Cerebellar nuclear complex (tissue), 1 donor: ENCODE results near the gene PLEKHA7.
"Not testable (repeated sequence)": the region's sequence is repeated elsewhere in the genome, so short reads cannot be mapped to it uniquely, and the experiment has no call there.

Experiments used
- DNase-seq, 2 experiments: peaks; one replicate each; lab custom pipeline; 2025; lab: John Stamatoyannopoulos, UW

The PLEKHA7 gene, protein sequence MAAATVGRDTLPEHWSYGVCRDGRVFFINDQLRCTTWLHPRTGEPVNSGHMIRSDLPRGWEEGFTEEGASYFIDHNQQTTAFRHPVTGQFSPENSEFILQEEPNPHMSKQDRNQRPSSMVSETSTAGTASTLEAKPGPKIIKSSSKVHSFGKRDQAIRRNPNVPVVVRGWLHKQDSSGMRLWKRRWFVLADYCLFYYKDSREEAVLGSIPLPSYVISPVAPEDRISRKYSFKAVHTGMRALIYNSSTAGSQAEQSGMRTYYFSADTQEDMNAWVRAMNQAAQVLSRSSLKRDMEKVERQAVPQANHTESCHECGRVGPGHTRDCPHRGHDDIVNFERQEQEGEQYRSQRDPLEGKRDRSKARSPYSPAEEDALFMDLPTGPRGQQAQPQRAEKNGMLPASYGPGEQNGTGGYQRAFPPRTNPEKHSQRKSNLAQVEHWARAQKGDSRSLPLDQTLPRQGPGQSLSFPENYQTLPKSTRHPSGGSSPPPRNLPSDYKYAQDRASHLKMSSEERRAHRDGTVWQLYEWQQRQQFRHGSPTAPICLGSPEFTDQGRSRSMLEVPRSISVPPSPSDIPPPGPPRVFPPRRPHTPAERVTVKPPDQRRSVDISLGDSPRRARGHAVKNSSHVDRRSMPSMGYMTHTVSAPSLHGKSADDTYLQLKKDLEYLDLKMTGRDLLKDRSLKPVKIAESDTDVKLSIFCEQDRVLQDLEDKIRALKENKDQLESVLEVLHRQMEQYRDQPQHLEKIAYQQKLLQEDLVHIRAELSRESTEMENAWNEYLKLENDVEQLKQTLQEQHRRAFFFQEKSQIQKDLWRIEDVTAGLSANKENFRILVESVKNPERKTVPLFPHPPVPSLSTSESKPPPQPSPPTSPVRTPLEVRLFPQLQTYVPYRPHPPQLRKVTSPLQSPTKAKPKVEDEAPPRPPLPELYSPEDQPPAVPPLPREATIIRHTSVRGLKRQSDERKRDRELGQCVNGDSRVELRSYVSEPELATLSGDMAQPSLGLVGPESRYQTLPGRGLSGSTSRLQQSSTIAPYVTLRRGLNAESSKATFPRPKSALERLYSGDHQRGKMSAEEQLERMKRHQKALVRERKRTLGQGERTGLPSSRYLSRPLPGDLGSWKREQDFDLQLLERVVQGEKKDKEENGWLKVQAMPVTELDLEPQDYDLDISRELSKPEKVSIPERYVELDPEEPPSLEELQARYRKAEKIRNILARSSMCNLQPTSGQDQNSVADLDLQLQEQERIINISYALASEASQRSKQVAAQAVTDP

DNA sequence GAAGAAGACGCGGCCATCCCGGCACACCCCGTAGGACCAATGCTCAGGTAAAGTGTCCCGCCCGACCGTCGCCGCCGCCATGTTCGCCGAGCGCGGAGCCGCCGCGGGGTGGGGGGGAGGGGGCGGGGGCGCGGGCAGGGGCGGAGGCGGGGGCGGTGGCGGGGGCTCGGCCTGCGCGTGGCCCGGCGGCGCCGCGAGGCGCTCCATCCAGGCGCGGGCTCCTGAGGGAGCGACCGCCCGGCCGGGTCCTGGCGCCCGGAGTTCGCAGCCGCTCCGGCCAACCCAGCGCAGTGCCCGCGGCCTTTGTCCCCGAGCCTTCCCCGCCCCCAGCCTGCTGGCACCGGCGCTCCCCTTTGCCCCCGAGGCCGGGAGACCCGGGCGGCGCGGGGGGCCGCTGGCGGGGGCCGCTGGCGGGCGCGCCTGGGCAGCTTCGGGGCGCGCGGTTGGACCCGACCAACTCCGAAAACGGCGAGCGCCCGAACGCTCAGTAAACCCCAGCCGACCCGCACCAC is at the start of gene PLEKHA7:
Gene PLEKHA7 (minus strand): TSS at position 94 of the 512 bp plus-strand sequence. CDS start 13 bp downstream, at position 81.
- DNase-seq: no peak

DNA sequence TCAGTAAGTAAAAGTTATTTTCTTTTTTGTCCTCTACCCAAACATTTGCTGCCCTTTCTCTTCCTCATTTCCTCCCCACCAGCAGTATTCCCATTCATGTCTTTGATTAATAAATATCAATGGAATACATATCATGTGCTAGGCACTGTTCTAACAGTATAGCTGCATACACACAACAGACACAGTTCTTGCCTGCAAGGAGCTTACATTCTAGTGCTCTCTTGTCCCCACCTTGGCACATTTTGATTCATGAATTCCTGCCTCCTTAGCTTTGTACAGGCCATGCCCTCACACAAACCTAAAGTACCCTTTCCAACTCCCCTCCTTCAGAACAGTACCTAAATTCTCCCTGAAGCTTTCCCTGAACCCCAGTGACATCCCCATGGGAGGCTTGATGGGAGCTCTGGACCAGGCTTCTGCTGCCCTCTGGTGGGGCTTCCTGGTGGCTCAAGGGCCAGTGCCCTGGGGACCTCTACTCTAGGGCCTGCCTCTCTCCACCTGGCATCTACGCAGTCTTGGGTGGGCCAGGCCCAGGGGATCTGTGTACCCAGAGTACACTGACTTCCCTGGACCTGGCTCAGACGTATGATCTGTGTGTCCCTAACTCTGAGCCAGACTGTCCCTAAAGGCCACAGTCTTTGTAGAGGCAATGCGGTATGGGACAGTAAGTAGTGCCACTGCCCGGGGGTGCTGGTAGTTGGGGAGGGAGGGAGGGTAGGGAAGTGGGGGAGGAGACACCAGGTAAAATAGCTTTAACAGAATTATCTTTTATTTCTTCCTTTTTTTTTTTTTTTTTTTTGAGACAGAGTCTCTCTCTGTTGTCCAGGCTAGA is 49.2 kb upstream of the PLEKHA7 start:
- no peak for DNase-seq

DNA sequence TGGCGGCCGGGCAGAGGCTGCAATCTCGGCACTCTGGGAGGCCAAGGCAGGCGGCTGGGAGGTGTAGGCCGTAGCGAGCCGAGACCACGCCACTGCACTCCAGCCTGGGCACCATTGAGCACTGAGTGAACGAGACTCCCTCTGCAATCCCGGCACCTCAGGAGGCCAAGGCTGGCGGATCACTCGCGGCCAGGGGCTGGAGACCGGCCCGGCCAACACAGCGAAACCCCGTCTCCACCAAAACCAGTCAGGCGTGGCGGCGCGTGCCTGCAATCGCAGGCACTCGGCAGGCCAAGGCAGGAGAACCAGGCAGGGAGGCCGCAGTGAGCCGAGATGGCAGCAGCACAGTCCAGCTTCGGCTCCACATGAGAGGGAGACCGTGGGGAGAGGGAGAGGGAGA is 36.9 kb upstream of the PLEKHA7 start:
- not testable (repeated sequence) for DNase-seq

DNA sequence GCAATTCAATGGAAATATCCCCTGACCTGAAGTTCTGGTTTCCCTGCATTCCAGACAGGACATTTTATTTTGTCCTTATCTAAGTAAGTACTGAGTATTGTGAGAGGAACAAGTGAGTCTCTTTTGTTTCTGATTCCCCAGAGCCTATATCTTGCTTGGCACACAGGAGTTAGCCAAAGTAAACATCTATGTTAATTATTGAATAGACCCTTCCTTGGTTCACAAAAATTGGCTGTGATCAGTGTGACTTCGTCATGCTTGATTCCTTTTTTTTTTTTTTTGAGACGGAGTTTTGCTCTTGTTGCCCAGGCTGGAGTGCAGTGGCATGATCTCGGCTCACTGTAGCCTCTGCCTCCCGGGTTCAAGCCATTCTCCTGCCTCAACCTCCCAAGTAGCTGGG is 34.3 kb upstream of the PLEKHA7 start:
- not testable (repeated sequence) for DNase-seq

DNA sequence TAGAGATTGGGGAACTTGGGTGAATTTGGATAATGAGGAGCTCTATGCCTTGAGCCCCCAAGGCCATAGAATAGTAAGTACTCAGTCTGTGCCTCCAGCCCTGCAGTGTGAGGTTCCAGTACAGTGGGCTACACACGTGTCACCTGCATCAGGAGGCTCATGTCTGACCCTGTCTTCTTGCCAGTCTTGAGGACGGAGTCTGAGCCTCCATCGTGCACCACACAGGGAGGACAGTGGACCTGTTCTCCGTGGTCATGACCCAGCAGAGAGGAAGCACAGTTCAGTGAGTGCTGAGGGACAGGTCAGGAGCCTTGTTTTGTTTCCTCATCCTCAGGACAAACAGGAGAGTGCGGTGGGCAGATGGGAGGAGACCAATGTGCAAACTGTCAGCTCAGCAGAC is 32.5 kb upstream of the PLEKHA7 start:
- DNase-seq: no peak

DNA sequence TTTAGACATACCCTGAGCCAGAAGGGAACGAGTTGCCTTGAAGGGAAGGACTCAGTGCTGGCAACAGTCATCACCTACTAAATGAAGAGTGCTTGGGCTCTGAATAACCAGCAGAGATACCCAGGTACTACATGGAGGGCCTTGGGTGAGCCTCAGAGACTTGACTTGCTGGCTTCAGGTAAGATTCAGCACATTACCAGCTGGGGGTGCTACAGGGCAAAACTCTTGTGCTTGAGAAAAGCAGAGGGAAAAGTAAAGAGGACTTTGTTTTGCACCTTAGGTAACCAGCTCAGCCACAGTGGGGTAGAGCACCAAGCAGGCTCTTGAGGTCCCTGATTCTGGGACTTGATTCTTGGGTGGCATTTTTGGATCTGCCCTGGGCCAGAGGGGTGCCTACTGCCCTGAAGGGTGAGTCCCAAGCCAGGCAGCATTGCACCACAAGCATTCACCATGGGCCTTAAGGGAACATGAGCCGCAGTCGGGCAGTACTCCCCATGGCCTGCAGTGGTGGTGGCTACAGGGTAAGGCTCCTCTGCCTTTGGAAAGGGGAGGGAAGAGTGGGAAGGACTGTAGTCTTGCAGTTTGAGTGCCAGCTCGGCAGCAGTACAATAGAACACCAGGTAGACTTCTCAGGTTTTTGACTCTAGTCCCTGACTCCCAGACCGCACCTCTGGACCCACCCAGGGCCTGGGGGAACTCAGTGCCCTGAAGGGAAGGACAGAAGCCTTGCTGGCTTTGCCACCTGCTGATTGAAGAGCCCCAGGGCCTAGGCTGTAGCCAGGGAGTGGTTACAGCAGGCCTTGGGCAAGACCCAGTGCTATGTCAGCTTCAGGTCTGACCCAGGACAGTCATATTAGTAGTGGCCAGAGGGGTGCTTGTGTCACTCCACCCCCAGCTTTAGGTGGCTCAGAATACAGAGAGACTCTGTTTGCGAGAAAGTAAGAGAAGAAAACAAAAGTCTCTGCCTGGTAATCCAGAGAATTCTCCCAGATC is 22.7 kb upstream of the PLEKHA7 start:
- DNase-seq: no peak

DNA sequence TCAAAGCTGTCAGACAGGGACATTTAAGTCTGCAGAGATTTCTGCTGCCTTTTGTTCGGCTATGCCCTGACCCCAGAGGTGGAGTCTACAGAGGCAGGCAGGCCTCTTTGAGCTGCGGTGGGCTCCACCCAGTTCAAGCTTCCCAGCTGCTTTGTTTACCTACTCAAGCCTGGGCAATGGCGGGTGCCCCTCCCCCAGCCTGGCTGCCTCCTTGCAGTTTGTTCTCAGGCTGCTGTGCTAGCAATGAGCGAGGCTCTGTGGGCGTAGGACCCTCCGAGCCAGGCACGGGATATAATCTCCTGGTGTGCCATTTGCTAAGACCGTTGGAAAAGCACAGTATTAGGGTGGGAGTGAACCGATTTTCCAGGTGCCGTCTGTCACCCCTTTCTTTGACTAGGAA is 19.8 kb upstream of the PLEKHA7 start:
- DNase-seq: not testable (repeated sequence)

DNA sequence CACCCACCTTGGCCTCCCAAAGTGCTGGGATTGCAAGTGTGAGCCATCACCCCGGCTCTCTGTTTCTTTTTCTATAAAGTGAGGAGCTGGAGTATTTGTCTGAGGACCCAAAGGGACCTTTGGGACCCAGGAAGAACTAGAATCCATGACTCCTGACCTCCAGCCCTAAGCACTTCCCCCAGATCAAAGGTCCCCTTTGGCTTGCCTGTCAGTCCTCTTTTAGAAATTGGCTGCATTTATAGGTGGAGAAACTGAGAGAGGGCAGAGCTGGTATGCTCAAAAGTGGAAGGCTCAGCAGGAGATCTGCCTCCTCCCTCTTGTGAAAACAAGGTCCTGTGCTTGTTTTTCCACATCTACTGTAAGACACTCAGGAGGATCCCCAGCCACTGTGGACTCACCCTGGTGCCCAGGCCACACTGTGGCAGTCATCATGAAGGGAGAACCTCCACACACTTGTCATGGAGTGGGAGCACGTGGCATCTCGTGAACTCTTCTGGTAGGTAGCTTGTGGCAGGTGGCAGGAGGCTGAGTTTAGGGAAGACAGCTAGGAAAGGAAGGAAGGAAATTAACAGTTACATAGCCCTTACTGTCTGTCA is 12.4 kb upstream of the PLEKHA7 start:
- DNase-seq: no peak

DNA sequence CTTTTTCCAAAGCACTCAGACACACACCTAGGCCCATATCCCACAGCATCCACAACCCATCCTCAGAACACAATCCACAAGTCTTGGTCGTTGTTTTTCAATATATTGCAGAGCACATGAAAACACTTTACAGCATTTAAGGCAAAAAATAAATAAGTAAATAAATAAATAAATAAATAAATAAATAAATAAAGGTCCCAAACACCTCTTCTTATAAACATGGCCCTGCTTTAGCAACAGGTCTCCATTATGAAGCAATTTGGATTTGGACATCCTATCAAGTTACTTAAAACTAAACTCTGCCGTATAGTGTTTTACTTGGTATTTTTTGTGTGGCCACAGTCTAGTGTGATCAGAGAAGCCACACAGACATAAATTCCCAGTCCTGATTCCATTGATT is 10.7 kb upstream of the PLEKHA7 start:
- no peak for DNase-seq

DNA sequence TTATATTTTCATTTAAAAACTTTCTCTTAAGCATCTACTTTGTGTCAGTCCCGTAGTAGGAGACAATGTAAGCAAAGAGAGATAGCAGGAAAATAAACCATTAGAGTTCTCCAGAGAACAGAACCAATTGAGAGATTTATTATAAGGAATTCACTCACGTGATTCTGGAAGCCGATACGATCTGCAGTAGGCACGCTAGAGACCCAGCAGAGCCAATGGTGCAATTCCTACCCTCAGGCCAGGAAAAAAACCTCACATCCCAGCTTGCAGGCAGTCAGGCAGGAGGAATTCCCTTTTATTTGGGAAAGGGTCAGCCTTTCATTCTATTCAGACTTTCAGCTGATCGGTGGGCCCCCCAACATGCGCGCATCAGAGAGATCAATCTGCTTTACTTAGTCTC is 7.3 kb upstream of the PLEKHA7 start:
- no peak for DNase-seq

DNA sequence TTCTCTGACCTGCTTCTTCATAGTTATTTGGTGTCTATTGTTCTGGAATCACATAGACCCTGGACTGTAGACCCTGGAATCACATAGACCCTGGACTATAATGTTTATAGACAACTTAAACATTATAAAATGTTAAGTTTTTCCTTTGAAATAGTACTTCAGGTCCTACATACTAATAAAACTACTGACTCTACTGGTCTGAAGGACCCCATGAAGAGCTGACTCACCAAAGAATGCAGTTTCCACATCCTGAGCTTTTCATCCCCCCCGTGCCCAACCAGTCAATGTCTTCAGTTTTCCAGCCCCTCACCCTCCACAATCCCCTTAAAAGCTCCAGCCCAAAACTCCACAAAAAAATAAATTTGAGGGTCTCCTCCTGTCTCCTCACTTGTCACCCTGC is 6.6 kb upstream of the PLEKHA7 start:
- no peak for DNase-seq

DNA sequence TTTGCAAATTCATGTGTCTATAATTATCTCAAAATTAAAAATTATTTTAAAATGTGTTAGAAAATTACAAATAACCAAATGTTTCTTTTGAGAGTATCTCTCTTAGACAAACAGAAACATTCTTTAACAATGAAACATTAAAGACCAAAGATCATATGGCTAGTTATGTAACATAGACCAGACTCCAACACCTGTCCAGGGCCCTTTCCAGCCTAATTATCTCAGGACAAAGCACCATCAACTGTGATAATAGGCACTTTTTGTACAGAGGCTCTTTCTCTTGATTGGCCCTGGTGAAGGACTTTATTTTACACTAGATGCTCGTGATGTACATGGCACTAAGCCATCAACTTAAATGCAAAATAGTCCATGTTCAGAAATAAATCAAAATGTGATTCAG is 5.0 kb upstream of the PLEKHA7 start:
- no peak for DNase-seq

DNA sequence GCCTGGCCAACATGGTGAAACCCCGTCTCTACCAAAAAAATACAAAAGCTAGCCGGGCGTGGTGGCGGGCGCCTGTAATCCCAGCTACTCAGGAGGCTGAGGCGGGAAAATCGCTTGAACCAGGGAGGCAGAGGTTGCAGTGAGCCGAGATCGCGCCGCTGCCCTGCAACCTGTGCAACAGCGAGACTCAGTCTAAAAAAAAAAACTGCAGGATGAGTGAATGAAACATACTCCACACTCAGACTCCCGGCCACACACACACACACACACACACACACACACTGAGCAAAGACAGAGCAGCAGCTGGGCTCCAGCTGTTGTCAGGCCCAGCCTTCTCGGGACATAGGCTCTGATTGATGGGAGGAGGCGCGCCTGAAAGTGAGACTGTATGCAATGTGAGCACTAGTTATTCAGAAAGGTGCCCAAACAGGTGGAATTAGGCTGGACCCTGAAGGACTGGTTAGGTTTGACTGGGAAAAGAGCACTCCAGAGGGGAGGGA is 1.5 kb upstream of the PLEKHA7 start:
- DNase-seq: no peak

DNA sequence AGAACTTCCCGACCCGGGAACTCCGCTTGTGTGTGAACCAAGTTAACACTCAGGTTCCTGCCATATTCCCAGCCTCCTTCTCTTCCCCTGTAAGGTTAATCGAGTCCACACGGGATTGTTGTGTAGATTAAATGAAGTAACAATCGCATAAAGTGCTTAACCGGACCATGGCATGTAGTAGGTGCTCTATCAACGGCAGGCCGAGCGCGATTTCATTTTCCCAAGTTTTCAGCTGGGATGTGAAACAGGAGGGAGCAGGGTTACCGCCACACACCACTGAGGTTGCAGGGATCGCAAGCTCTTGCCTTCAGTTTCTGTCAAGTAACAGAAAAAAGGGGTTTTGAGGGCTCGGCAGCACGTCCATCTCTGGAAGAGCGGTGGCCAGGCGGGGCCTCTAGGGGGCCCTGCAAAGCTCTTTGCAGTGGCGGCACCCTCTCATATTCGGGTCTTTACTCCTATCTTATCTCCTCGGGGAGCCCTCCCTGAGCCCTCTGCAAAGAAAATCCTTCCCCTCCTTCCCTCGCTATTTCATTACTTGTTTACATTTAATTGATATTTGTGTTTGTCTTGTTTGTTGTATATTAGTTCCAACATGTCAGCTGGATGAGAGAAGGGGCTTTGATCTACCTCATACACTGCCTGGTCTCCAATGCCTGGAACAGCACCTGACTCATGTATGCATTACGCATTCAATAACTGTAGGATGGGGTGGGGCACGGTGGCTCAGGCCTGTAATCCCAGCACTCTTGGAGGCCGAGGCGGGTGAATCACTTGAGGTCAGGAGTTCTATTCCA is 816 bp upstream of the PLEKHA7 start:
- no peak for DNase-seq

DNA sequence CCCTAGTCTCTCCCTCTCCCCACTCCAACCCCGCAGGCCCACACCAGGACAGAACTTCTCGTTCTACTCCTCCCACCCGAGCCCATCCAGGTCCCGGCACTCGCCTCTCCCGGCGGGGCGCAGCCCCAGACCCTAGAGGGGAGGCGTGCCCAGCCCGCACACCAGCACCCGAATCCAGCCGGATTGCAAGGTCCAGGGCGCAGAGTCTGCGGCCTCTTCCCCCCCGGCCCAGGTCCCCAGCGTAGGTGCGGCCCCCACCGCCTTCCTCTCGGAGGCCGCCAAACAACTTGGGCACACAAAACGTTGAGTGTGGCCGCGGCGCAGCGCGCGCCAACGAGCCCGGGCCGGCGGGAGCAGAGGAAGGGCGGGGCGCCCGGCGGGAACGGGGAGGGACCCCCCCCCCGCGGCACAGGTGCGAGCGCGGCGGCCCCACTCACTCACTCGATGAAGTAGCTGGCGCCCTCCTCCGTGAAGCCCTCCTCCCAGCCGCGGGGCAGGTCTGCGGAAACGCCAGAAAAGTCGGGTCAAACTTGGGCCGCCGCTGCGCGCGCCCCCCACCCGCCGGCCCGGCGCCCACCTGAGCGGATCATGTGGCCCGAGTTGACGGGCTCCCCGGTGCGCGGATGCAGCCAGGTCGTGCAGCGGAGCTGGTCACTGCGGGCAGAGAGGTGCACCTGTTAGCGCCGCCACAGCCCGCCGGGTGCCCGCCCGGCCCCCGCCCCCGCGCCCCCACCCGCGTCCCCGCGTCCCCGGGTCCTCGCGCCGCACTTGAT is 480 bp downstream of the PLEKHA7 start:
- no peak for DNase-seq

DNA sequence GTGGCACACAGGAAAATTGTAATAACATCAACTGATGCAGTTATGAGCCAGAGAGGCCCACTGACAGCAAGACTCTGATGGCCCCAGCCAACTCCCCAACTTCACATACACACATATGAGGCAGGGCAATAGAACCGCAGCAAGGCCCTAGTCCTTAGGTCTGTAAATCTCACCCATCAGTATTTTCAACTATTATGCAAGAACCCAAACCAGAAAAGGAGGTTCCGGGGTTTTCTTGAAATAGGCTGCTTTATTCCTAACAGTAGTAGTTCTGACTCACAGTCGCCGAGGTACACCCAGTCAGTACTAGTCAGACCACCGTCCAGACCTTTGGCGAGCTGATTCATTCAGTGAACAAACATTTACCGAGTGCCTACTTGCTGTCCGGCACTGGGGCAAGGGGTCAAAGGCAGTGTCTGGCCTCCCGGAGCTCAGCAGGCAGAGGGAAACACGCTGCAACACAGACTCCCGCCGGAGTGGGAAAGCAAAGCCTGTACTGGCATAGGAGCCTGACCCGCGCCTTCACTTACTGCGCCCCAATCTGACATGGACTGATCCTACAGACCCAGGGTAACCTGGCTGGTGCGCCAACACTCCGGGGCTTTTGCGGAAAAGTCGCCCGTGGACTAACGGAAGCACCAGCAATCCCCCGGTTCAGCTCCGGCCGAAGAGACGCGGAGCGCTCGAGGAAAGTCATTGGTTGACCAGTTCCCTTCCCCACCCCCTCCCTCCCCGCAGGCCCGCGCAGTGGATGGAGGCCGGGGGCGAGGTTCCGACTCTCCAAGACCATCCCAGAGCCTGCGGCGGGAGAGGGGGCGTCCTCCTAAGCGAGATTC is 1.3 kb downstream of the PLEKHA7 start:
- no peak for DNase-seq

DNA sequence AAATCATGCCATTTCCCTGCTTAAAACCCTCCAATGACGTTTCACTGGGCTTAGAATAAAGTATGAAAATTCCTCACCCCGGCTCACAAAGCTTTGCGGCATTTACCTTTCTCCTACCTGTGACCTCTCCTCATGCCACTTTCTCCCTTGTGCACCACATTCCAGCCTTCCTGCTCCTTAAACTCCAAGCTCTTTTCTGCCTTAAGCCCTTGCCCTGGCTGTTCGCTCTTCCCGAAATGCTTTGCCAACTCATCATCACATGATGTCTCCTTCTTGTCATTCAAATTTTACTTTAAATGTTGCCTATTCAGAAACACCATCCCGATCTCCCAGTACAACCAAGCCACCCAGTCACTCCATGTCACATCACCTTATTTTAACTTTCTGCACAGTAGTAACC is 2.0 kb downstream of the PLEKHA7 start:
- no peak for DNase-seq
